SU-DHL-6 (cell line): Measurements from ENCODE around the gene ITGB5.

Source experiments
- H2AFZ ChIP-seq: fragments of 200-600 bp; sonication (generic); 2 replicates; pipeline ENCODE4 v1.6.1; 2014; ENCODE audit warnings: low read depth, mild to moderate bottlenecking, moderate library complexity, mixed read lengths, antibody characterized with exemption, low read length; ENCODE audit not compliant: severe bottlenecking
- H3F3A ChIP-seq: fragments of 200-600 bp; shearing (Covaris generic); 2 replicates; pipeline ENCODE4 v1.6.0; 2016; ENCODE audit warnings: antibody characterized with exemption, mild to moderate bottlenecking; ENCODE audit not compliant: insufficient read depth
- H3K27ac ChIP-seq: fragments of 200-600 bp; sonication (generic); 2 replicates; pipeline ENCODE4 v1.5.1; 2016; ENCODE audit warnings: low read depth, mild to moderate bottlenecking, low read length, moderate library complexity, mixed read lengths
- H3K27me3 ChIP-seq: fragments of 200-600 bp; sonication (generic), shearing (Covaris generic); 2 replicates; pipeline ENCODE4 v1.6.0; 2014; ENCODE audit warnings: mild to moderate bottlenecking, low read length
- H3K36me3 ChIP-seq: fragments of 200-600 bp; sonication (generic); 2 replicates; pipeline ENCODE4 v1.6.1; 2014; ENCODE audit warnings: mild to moderate bottlenecking, low read length, mixed read lengths
- H3K4me2 ChIP-seq: fragments of 300-600, 200-600 bp; shearing (Covaris generic), sonication (generic); 2 replicates; pipeline ENCODE4 v1.6.0; 2014; ENCODE audit warnings: low read length, low read depth, mild to moderate bottlenecking; ENCODE audit not compliant: poor library complexity, severe bottlenecking
- H3K4me3 ChIP-seq: fragments of 200-600 bp; sonication (generic); 2 replicates; pipeline ENCODE4 v1.5.1; 2014; ENCODE audit warnings: antibody characterized with exemption, low read length, mild to moderate bottlenecking, mixed read lengths; ENCODE audit not compliant: insufficient read depth, poor library complexity, severe bottlenecking
- H3K79me2 ChIP-seq: fragments of 200-600 bp; sonication (generic); 2 replicates; pipeline ENCODE4 v1.6.1; 2014; ENCODE audit warnings: mild to moderate bottlenecking, low read length, moderate library complexity; ENCODE audit not compliant: insufficient read depth
- H3K9ac ChIP-seq: fragments of 200-600 bp; sonication (generic); 2 replicates; pipeline ENCODE4 v1.7.0; 2014; ENCODE audit warnings: mild to moderate bottlenecking, low read length
- H3K9me2 ChIP-seq: fragments of 200-600 bp; sonication (generic); replicated peaks from 2 replicates; pipeline ENCODE4 v1.6.1; 2014; ENCODE audit warnings: low read length; ENCODE audit not compliant: insufficient read depth
- H3K9me3 ChIP-seq: fragments of 200-600 bp; sonication (generic); 2 replicates; pipeline ENCODE4 v1.6.1; 2014; ENCODE audit warnings: low read length, mixed read lengths; ENCODE audit not compliant: insufficient read depth
- H4K20me1 ChIP-seq: fragments of 200-600 bp; sonication (generic); 2 replicates; pipeline ENCODE4 v1.6.1; 2014; ENCODE audit warnings: low read depth, mild to moderate bottlenecking, antibody characterized with exemption, low read length, moderate library complexity, mixed read lengths
- EZH2phosphoT487 ChIP-seq: fragments of 200-600 bp; sonication (generic), shearing (Covaris generic); conservative IDR thresholded peaks from 2 replicates; pipeline ENCODE4 v1.6.1; 2018; ENCODE audit warnings: mild to moderate bottlenecking, antibody characterized with exemption, low read length, moderate library complexity, mixed read lengths
- TF ChIP-seq, protein P1 (sequence below): fragments of 200-600 bp; sonication (generic); IDR thresholded peaks from one replicate; pipeline ENCODE4 v1.5.1; 2017; ENCODE audit warnings: antibody characterized with exemption, mild to moderate bottlenecking, low read length, moderate library complexity; ENCODE audit not compliant: insufficient read depth, poor library complexity, severe bottlenecking

ITGB5 gene

DNA sequence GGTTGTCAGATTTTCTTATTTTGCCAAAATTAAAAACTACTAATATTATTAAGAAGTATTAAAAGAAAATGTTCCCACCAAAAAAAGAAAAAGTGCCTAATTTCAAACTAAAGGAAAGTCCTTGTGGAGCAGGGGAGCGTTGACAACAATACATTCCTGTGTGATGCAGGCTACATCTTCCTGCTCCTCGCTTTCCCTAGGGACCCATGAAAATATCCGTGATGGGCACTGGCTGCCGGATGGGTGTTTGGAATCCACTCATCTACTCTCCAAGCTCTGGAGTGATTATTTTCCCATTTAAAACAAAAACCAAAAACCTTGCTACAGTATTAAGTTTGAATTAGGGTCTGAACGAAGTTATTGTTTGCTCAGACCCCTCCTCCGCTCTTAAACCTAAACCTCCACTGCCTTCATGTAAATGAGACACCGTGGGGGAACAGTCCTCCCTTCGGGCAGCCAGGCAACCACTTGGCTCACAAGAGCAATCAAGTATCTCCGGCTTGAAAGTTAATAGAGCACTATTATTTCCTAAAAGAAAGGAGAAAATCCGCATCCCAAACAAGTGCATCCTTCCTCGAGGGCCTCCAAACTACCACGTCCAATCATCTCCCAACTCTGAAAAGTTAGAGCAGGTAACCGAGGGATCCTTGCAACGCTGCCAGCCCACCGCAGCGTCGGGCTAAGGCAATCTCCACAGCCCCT is 1.5 kb downstream of the ITGB5 start:
- no peak overlapping the region for H3K27ac ChIP-seq
- H2AFZ ChIP-seq, result no peak overlapping the region
- no peak overlapping the region for H3K9ac ChIP-seq
- H3K4me2 ChIP-seq, result no peak overlapping the region
- TF ChIP-seq, protein P1, sequence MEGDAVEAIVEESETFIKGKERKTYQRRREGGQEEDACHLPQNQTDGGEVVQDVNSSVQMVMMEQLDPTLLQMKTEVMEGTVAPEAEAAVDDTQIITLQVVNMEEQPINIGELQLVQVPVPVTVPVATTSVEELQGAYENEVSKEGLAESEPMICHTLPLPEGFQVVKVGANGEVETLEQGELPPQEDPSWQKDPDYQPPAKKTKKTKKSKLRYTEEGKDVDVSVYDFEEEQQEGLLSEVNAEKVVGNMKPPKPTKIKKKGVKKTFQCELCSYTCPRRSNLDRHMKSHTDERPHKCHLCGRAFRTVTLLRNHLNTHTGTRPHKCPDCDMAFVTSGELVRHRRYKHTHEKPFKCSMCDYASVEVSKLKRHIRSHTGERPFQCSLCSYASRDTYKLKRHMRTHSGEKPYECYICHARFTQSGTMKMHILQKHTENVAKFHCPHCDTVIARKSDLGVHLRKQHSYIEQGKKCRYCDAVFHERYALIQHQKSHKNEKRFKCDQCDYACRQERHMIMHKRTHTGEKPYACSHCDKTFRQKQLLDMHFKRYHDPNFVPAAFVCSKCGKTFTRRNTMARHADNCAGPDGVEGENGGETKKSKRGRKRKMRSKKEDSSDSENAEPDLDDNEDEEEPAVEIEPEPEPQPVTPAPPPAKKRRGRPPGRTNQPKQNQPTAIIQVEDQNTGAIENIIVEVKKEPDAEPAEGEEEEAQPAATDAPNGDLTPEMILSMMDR, result no peak
- TF ChIP-seq EZH2phosphoT487, result no peak
- H3K27me3 ChIP-seq, result 0 out of 2 replicates have a peak, but pooled peaks cover 3% of the 10 kb centered on the region
- no peaks in the 10 kb centered on the region for H3F3A ChIP-seq
- H3K9me2 ChIP-seq, result no peaks in the 10 kb centered on the region
- no peaks in the 10 kb centered on the region for H3K9me3 ChIP-seq
- H3K4me3 ChIP-seq, result no peak overlapping the region
- H3K36me3 ChIP-seq, result no peaks in the 10 kb centered on the region
- H4K20me1 ChIP-seq, result no peaks in the 10 kb centered on the region
- no peaks in the 10 kb centered on the region for H3K79me2 ChIP-seq

DNA sequence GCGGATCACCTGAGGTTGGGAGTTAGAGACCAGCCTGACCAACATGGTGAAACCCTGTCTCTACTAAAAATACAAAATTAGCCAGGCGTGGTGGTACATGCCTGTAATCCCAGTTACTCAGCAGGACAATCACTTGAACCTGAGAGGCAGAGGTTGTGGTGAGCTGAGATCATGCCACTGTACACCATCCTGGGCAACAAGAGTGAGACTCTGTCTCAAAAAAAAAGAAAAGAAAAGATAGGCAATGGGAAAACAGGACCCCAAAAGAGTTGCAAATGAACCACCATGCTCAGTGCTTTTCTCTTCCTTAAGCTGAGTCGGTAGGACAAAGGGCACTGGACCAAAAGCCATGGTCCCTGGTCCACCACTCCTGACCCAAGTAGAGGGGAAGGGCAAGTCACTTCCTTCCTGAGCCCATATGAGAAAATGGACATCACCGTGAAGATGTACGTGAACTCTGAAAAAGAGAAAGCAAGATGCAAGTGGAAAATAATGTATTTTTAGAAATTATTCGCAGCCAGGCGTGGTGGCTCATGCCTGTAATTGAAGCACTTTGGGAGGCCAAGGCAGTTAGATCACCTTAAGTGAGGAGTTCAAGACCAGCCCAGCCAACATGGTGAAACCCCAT is 2.6 kb downstream of the ITGB5 start:
- TF ChIP-seq, protein P1, result no peak
- no peak for TF ChIP-seq EZH2phosphoT487
- no peak overlapping the region for H3K27ac ChIP-seq
- no peaks in the 10 kb centered on the region for H3K79me2 ChIP-seq
- H3K9me3 ChIP-seq, result no peaks in the 10 kb centered on the region
- H3K27me3 ChIP-seq, result 0 out of 2 replicates have a peak, but pooled peaks cover 3% of the 10 kb centered on the region
- no peak overlapping the region for H3K4me2 ChIP-seq
- no peak overlapping the region for H3K9ac ChIP-seq
- H3K9me2 ChIP-seq, result no peaks in the 10 kb centered on the region
- H4K20me1 ChIP-seq, result no peaks in the 10 kb centered on the region
- no peaks in the 10 kb centered on the region for H3F3A ChIP-seq
- no peak overlapping the region for H2AFZ ChIP-seq
- H3K36me3 ChIP-seq, result no peaks in the 10 kb centered on the region
- H3K4me3 ChIP-seq, result no peak overlapping the region

DNA sequence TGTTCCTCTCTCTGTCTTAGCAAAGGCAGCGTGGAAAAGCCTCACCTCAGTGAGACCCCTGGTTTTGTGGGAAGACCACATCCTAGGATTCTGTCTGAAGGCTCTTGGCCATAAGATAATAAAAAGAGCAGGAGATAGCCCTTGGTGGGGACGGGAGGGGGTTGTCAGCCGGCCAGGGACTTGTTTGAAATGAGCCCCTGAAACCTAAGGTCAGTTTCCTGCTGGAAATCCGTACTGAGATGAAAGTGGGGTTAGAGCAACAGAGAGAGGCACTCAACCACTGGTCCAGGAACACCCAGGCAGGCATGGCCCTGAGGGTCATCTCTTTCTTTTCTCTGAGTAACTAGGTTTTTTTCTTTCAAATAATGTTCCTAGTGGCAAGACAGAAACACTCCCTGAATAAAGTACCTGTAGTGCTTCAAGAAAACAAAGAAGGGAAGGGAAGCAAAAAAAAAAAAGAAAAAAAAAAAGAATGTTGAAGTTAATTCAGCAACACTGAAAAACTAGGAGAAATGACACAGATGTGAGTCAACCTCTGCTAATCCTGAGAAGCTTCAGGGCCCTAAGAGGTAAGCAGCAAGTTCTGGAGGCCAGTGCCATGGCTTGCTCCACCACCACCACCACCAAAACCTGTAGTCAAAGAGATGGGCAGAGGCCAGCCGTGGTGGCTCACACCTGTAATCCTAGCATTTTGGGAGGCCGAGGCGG is 3.2 kb downstream of the ITGB5 start:
- Histone ChIP-seq H2AFZ (no peak overlapping the region), H3K27ac (no peak overlapping the region)
- TF ChIP-seq, protein P1, result no peak
- no peak for TF ChIP-seq EZH2phosphoT487

More for the DNA sequence above, 3.2 kb downstream of the ITGB5 start:
- Histone ChIP-seq H3K4me3 (no peak overlapping the region), H4K20me1 (no peaks in the 10 kb centered on the region), H3K9ac (no peak overlapping the region), H3F3A (no peaks in the 10 kb centered on the region), H3K36me3 (no peaks in the 10 kb centered on the region), H3K27me3 (0 out of 2 replicates have a peak, but pooled peaks cover 3% of the 10 kb centered on the region), H3K4me2 (no peak overlapping the region), H3K9me2 (no peaks in the 10 kb centered on the region), H3K9me3 (no peaks in the 10 kb centered on the region), H3K79me2 (no peaks in the 10 kb centered on the region)
